Calu3 (cell line): ENCODE results near the gene ARMH1. TPM values are rescaled to one million over a fixed set of nuclear protein-coding genes. Genes with fewer than 3 reads are reported as not detected.

Source experiments
- BruUV-seq: library from RNA; stranded (reverse); fragments of 400-500 nt; replicated peaks from 2 replicates; lab custom pipeline; 2021; lab: Mats Ljungman, UMichigan
- CTCF ChIA-PET: fragments of 300-600 bp; sonication (Branson Sonifier 250); formaldehyde crosslinking; loops from one replicate; lab custom pipeline; 2022; ENCODE audit warnings: antibody characterized with exemption; lab: Charles Lee
- DNase-seq: peaks from one replicate; pipeline ENCODE4 v3.0.0; 2022
- H3K27ac Mint-ChIP-seq: one replicate; pipeline ENCODE4 v1.8.0; 2022; ENCODE audit warnings: mixed read lengths; ENCODE audit not compliant: unreplicated experiment
- H3K27me3 Mint-ChIP-seq: one replicate; pipeline ENCODE4 v1.8.0; 2022; ENCODE audit warnings: mixed read lengths; ENCODE audit not compliant: unreplicated experiment
- H3K36me3 Mint-ChIP-seq: one replicate; pipeline ENCODE4 v1.8.0; 2022; ENCODE audit warnings: mild to moderate bottlenecking, moderate library complexity, mixed read lengths; ENCODE audit not compliant: insufficient read depth, unreplicated experiment
- H3K4me1 Mint-ChIP-seq: one replicate; pipeline ENCODE4 v1.8.0; 2022; ENCODE audit warnings: mild to moderate bottlenecking, low read depth, mixed read lengths; ENCODE audit not compliant: unreplicated experiment
- H3K4me3 Mint-ChIP-seq: one replicate; pipeline ENCODE4 v1.8.0; 2022; ENCODE audit warnings: mild to moderate bottlenecking, low read depth, moderate library complexity, mixed read lengths; ENCODE audit not compliant: unreplicated experiment
- H3K9me3 Mint-ChIP-seq: one replicate; pipeline ENCODE4 v1.8.0; 2022; ENCODE audit warnings: low read depth, mixed read lengths; ENCODE audit not compliant: unreplicated experiment
- intact Hi-C: fragments of 100-400 bp; cut with micrococcal nuclease; formaldehyde crosslinking; loops from one replicate; pipeline ENCODE4 v1.10.0; 2022; ENCODE audit not compliant: unreplicated experiment
- total RNA-seq: library from RNA; stranded (reverse); gene quantifications from 2 replicates; pipeline ENCODE4 v1.2.3, GENCODE V29; 2022
- TF ChIP-seq, protein P1 (sequence below): fragments of 200-600 bp; IDR thresholded peaks from one replicate; pipeline ENCODE4 v1.8.0; 2022; ENCODE audit warnings: antibody characterized with exemption; ENCODE audit not compliant: unreplicated experiment

ARMH1 gene
- total RNA-seq, 1 experiment from 2014 or later = 5.8 TPM

DNA sequence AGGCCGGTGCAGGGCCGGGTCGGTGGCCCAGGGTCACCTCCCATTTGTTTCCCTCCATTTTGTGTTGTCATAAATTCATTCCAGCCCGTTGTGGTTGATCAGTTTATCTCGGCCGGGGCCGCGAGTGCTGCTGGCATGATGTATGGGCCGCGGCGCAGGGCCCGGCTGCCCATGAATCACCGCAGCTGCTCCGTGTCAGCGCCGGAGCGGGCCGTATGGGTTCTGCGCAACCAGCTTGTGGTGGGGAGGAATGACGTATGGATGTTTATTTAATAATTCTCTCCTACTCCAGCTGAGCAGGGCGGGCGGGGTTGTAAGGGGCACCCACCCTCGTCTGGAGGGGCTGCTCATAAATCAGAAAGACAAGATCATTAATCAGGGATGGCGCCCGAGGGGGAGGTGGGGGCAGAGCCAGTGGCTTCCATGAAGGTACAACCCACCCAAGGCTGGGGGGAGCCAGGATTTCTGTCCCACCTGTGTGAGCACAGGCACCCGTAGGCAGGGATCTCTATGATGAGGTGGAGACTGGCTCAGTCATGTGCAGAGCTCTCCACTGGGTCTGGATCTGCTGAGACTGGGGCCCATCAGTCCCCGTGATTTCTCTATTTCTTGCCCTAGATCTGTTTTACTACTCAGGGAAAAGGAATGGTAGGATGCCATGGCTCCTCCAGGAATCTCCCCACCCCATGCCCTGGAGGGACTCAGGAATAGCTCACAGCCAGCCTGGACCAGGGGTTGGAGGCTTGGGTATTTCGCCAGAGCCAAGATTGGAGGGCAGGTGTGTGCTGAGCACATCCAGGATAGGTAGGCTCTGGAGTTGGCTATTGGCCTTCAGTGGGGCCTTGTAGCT is 28.0 kb upstream of the ARMH1 start:
- CTCF ChIA-PET = interaction anchor here (0.5 kb wide), 1 partner anchor 638 kb away, joined by 7 read pairs; no protein-coding TSS in a partner anchor

DNA sequence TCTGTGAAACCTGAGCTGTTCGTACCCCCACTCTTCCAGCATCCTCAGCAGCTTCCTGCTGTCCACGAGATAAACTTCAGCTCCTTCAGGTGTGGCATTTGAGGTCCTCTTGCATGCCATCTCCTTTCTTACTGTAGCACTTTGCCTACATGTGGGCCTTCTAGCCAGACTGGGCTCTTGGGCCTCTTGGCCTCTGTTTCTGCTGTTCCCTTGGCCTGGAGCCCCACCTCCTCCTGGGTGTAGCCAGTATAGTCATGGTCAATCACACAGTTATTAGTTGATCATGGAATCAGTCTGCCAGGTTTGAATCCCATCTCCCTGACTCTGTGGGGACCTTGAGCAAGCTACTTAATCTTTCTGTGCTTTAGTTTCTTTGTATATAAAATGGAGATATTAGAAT is 26.6 kb upstream of the ARMH1 start:
- CTCF ChIA-PET = interaction anchor here (0.8 kb wide), 1 partner anchor 38 kb away, joined by 3 read pairs; no protein-coding TSS in a partner anchor
- H3K36me3 Mint-ChIP-seq = peaks cover 26% of the 10 kb centered on the region
- H3K27me3 Mint-ChIP-seq = no peaks in the 10 kb centered on the region
- DNase-seq = no peak
- no peaks in the 10 kb centered on the region for H3K9me3 Mint-ChIP-seq
- BruUV-seq = no TSS peak
- H3K27ac Mint-ChIP-seq = no peak overlapping the region
- H3K4me1 Mint-ChIP-seq = no peaks in the 10 kb centered on the region
- TF ChIP-seq, protein P1, sequence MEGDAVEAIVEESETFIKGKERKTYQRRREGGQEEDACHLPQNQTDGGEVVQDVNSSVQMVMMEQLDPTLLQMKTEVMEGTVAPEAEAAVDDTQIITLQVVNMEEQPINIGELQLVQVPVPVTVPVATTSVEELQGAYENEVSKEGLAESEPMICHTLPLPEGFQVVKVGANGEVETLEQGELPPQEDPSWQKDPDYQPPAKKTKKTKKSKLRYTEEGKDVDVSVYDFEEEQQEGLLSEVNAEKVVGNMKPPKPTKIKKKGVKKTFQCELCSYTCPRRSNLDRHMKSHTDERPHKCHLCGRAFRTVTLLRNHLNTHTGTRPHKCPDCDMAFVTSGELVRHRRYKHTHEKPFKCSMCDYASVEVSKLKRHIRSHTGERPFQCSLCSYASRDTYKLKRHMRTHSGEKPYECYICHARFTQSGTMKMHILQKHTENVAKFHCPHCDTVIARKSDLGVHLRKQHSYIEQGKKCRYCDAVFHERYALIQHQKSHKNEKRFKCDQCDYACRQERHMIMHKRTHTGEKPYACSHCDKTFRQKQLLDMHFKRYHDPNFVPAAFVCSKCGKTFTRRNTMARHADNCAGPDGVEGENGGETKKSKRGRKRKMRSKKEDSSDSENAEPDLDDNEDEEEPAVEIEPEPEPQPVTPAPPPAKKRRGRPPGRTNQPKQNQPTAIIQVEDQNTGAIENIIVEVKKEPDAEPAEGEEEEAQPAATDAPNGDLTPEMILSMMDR = no peak
- intact Hi-C loops = no loop called here
- no peak overlapping the region for H3K4me3 Mint-ChIP-seq

More for the DNA sequence above, 28.0 kb upstream of the ARMH1 start:
- TF ChIP-seq, protein P1 = no peak
- Mint-ChIP-seq H3K4me1 (no peaks in the 10 kb centered on the region), H3K4me3 (no peak overlapping the region), H3K36me3 (peaks cover 28% of the 10 kb centered on the region), H3K27ac (no peak overlapping the region), H3K9me3 (no peaks in the 10 kb centered on the region), H3K27me3 (no peaks in the 10 kb centered on the region)
- no peak for DNase-seq
- no TSS peak for BruUV-seq
- intact Hi-C loops = no loop called here

DNA sequence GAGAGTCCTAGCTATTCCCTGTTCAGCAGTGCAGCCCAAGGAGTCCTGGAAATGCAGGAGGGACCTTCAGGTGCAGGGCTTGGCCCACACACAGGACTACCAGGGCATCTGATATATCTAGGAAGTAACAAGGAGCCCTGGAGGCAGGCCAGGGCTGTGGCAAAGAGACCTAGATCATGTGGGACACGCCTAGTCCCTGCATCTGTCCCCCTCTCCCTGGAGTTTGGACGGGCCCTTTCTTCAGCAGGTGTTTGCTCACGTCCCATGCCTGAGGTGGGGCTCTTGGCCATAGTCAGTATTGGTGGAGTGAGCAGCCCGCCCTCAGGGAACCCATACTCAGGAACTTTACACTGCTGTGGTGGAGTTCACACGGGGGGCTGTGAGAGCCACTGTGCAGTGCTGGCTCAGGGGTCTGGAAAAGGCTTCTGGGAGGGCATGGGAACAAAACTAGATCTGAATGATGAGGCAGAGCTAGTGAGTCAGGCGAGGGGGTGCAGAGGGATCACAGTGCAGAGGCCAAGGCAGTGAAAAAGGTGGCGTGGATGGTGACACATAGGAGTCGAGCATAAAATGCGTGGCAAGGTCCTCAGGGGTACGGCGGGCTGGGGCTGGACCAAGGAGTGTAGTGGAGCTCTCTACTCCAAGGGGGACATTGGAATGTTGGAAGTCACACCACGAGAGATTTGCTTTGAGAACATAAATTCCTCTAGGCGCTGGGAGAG is 25.8 kb upstream of the ARMH1 start:
- TF ChIP-seq, protein P1 = no peak
- intact Hi-C loops = no loop called here
- Mint-ChIP-seq H3K27ac (no peak overlapping the region), H3K4me3 (no peak overlapping the region), H3K27me3 (no peaks in the 10 kb centered on the region), H3K9me3 (no peaks in the 10 kb centered on the region), H3K4me1 (no peaks in the 10 kb centered on the region), H3K36me3 (peaks cover 21% of the 10 kb centered on the region)
- CTCF ChIA-PET = interaction anchor here (0.8 kb wide), 1 partner anchor 39 kb away, joined by 3 read pairs; no protein-coding TSS in a partner anchor
- DNase-seq = no peak
- BruUV-seq = no TSS peak

DNA sequence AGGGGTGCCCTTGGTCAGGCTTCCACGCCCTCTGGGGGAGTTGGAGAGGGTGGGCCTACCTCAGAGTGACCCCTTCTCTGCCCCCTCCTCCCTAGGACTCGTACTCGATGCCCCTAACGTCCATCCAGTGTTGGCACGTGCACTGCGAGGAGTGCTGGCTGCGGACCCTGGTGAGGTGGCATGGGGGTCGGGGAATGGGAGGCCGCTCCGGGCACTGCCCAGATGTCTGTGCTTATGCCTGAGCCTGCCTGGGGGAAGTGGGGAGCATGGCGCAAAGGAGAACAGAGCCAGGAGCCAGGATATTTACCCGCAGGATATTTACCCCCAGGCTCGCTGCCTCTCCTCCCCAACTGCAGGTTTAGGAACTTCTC is 24.7 kb upstream of the ARMH1 start:
- CTCF ChIA-PET = no interaction called here
- H3K4me3 Mint-ChIP-seq = no peak overlapping the region
- H3K4me1 Mint-ChIP-seq = no peaks in the 10 kb centered on the region
- no TSS peak for BruUV-seq
- no peak for DNase-seq
- no peak overlapping the region for H3K27ac Mint-ChIP-seq
- H3K9me3 Mint-ChIP-seq = no peaks in the 10 kb centered on the region
- peaks cover 18% of the 10 kb centered on the region for H3K36me3 Mint-ChIP-seq
- intact Hi-C loops = no loop called here
- H3K27me3 Mint-ChIP-seq = no peaks in the 10 kb centered on the region
- TF ChIP-seq, protein P1 = no peak
